Stimulated activated CD4-positive, alpha-beta T cell treated with anti-CD3 and anti-CD28 coated beads, Interleukin-12 subunit alpha, Interleukin-12 subunit beta, amount 100 ng/mL, for 4 hours (primary cell): ENCODE data around the gene PLA2G15.

Source experiments
- DNase-seq: peaks from one replicate; pipeline ENCODE4 v3.0.0-alpha.2; 2020

The PLA2G15 gene

DNA sequence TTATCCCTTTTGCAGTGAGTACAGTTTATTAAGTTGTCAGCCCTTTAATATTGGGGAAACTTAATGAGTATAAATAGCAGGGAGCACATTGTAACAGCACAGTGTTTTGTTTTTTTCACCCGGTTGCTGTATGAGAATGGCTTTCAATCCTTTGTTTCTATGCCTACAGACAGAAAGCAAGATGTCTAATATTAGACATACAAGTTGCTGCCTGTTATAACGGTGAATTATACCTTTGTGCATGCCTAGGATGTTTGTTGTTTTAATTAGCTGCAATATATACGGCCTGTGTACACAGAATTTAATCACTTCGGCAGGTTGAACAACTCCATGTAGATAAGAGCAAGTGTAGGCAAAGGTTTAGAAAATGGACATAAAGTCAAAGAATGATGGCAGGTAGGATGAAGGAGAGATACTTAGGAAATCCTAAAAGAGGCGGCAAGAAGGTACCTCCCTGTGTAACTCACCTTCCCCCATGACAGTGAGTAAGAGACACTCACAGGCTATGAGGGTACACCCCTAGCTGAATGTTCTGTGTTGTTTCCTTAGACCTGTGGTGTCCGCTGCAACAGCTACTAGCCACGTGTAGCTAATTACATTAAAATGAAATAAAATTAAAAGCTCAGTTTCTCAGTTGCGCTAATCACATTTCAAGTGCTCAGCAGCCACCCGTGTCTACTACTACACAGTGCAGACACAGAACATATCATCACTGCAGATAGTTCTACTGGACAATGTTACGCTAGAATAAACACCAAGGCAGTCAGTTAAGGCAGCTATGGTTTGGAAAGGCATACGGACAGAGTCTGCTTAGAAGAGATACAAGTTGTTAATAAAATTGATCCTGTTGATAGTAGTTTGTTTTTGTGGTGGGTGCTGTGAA, 54.6 kb downstream of the PLA2G15 start:
- no peak for DNase-seq

- DNase-seq: no peak
Observed at GRCh38 chr16:68300734-68301459, 55.7 kb downstream of the PLA2G15 start.

DNA sequence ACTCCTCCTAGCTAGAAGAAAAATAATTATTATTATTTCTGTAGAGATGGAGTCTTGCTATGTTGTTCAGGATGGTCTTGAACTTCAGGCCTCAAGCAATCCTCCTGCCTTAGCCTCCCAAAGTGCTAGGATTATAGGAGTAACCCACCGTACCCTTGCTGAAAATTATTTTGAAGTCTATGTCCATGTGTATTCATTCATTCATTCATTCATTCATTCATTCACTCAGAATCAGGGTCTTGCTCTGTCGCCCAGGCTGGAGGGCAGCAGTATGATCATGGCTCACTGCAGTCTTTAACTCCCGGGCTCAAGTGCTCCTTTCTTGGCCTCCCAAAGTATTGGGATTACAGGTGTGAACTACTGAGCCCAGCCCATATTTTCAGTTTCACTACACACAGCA, 61.5 kb downstream of the PLA2G15 start:
- no peak for DNase-seq

DNA sequence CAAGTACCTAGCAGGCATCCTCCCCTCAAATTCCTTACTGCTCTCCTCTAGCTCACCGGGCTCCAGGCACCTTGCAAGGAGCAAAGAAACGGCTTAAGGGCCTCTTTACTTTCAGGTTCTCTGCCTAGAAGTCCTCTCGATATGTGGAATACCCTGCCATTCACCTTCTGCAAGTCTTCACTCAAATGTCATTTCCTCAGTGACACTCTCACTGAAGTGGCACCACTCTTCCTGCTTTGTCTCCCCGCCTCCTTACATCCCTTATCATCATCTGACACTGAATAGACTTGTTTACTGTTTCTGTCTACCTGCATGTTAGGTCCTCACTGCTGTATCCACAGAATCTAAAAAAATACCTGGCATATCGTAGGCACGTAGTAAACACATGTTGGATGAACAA, 64.6 kb downstream of the PLA2G15 start:
- DNase-seq: no peak

DNA sequence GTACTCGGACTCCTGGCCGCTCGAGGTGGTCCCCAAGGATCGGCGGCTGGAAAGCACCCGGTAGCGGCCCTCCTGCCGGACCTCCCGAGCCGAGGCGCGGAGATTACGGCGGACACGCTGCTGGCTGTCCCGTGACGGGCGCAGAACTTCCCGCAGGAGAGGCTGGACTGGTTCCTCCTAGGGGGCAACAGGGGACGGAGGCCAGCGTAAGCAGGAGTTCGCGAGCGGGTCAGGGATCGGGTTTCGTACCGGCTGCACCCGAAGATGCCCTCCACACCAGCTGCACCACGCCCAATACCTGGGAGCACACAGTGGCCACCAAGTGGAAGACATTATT, 65.2 kb downstream of the PLA2G15 start:
- DNase-seq: no peak
